CD14-positive monocyte (primary cell): ENCODE results near the gene TMEM101. TPM values are rescaled to one million over a fixed set of nuclear protein-coding genes. Genes with fewer than 3 reads are reported as not detected.

Experiments
- DNase-seq, 3 donors: peaks; one replicate each; pipeline ENCODE4 v3.0.0-alpha.2; 2011 to 2022
- H2AFZ ChIP-seq: 2 replicates; pipeline ENCODE4 v1.6.0; 2012; ENCODE audit warnings: mild to moderate bottlenecking, low read depth, low read length, inconsistent platforms; ENCODE audit not compliant: insufficient read depth, poor library complexity, severe bottlenecking
- H3K27ac ChIP-seq, 2 donors: 1 replicate in 1 of 2; 2 replicates in 1 of 2; pipeline ENCODE4 v1.5.1; 2012 to 2013; ENCODE audit warnings: low read length in 2 of 2, control low read depth in 1 of 2, inconsistent platforms in 1 of 2, low read depth in 1 of 2, mild to moderate bottlenecking in 1 of 2
- H3K27me3 ChIP-seq, 2 donors: one replicate each; pipeline versions ENCODE4 v1.6.0 to v1.6.1; 2011 to 2013; ENCODE audit warnings: low read length in 2 of 2; ENCODE audit not compliant: control insufficient read depth in 2 of 2, insufficient read depth in 2 of 2
- H3K36me3 ChIP-seq, 2 donors: replicated peaks in 1 of 2; 1 replicate in 1 of 2; 2 replicates in 1 of 2; pipeline versions ENCODE4 v1.5.1 to v1.6.1; 2012 to 2013; ENCODE audit warnings: low read length in 2 of 2, control low read depth in 1 of 2, inconsistent platforms in 1 of 2, mild to moderate bottlenecking in 1 of 2; ENCODE audit not compliant: insufficient read depth in 2 of 2, control insufficient read depth in 1 of 2
- H3K4me1 ChIP-seq, 2 donors: 1 replicate in 1 of 2; 2 replicates in 1 of 2; pipeline versions ENCODE4 v1.5.1 to v1.6.1; 2012 to 2013; ENCODE audit warnings: low read length in 2 of 2, control low read depth in 1 of 2, inconsistent platforms in 1 of 2, mild to moderate bottlenecking in 1 of 2, moderate library complexity in 1 of 2; ENCODE audit not compliant: insufficient read depth in 2 of 2, control insufficient read depth in 1 of 2
- H3K4me2 ChIP-seq: replicated peaks from 2 replicates; pipeline ENCODE3; 2012; ENCODE audit warnings: low read length, moderate library complexity, mild to moderate bottlenecking; ENCODE audit not compliant: poor library complexity, severe bottlenecking; ENCODE audit errors: extremely low read depth
- H3K4me3 ChIP-seq, 3 experiments: fragments of 200-600 bp in 1 of 3; sonication (generic) in 1 of 3; replicated peaks in 1 of 3; 1 replicate in 2 of 3; 2 replicates in 1 of 3; pipeline ENCODE4 v1.5.1; 2011 to 2013; ENCODE audit warnings: low read length in 3 of 3, mild to moderate bottlenecking in 3 of 3, control low read depth in 2 of 3, low read depth in 2 of 3, inconsistent platforms in 1 of 3, moderate library complexity in 1 of 3
- H3K79me2 ChIP-seq: 2 replicates; pipeline ENCODE4 v1.6.0; 2012; ENCODE audit warnings: mild to moderate bottlenecking, control low read depth, inconsistent platforms, low read length, moderate library complexity; ENCODE audit not compliant: insufficient read depth
- H3K9ac ChIP-seq: 2 replicates; pipeline ENCODE4 v1.6.0; 2017; ENCODE audit warnings: low read length, mild to moderate bottlenecking; ENCODE audit not compliant: insufficient read depth, poor library complexity, severe bottlenecking
- H3K9me3 ChIP-seq, 2 donors: replicated peaks in 1 of 2; 1 replicate in 1 of 2; 2 replicates in 1 of 2; pipeline versions ENCODE4 v1.5.1 to v1.6.1; 2012 to 2013; ENCODE audit warnings: low read length in 2 of 2, control low read depth in 1 of 2; ENCODE audit not compliant: control insufficient read depth in 1 of 2, insufficient read depth in 1 of 2
- H4K20me1 ChIP-seq: 2 replicates; pipeline ENCODE4 v1.6.0; 2012; ENCODE audit warnings: mild to moderate bottlenecking, low read length, control low read depth, moderate library complexity; ENCODE audit not compliant: insufficient read depth
- H3K27ac Mint-ChIP-seq, 7 donors: one replicate each; pipeline ENCODE4 v1.8.0; 2020; ENCODE audit warnings: mild to moderate bottlenecking in 7 of 7, mixed read lengths in 7 of 7, moderate library complexity in 6 of 7, inconsistent platforms in 2 of 7
- H3K27me3 Mint-ChIP-seq, 3 donors: one replicate each; pipeline ENCODE4 v1.8.0; 2021 to 2022; ENCODE audit warnings: low read depth in 3 of 3, mild to moderate bottlenecking in 3 of 3, mixed read lengths in 3 of 3, moderate library complexity in 3 of 3, inconsistent platforms in 1 of 3
- H3K36me3 Mint-ChIP-seq, 2 donors: one replicate each; pipeline ENCODE4 v1.8.0; 2020; ENCODE audit warnings: mixed read lengths in 2 of 2, inconsistent platforms in 1 of 2, mild to moderate bottlenecking in 1 of 2
- H3K4me1 Mint-ChIP-seq: one replicate; pipeline ENCODE4 v1.8.0; 2020; ENCODE audit warnings: mild to moderate bottlenecking, mixed read lengths
- H3K4me3 Mint-ChIP-seq, 2 donors: one replicate each; pipeline ENCODE4 v1.8.0; 2020; ENCODE audit warnings: mild to moderate bottlenecking in 2 of 2, mixed read lengths in 2 of 2, moderate library complexity in 1 of 2
- H3K9me3 Mint-ChIP-seq, 7 donors: one replicate each; pipeline ENCODE4 v1.8.0; 2020 to 2022; ENCODE audit warnings: mixed read lengths in 7 of 7, mild to moderate bottlenecking in 6 of 7, moderate library complexity in 6 of 7, inconsistent platforms in 2 of 7
- CTCF ChIP-seq: fragments of 200-600 bp; IDR thresholded peaks from one replicate; pipeline ENCODE4 v1.8.0; 2022; ENCODE audit warnings: antibody characterized with exemption, mild to moderate bottlenecking
- WGBS: methylation state at CpG from one replicate; pipeline ENCODE4 v1.1.5; 2013; ENCODE audit warnings: missing lambda C conversion rate; ENCODE audit not compliant: insufficient coverage; 5-methylcytosine and 5-hydroxymethylcytosine counted together
- intact Hi-C, 2 donors: fragments of 100-400 bp; cut with micrococcal nuclease; formaldehyde crosslinking; loops; one replicate each; pipeline versions ENCODE4 v1.15.0 to v1.15.1; 2023
- polyA plus RNA-seq, 3 donors: library from polyadenylated mRNA; depleted of rRNA in 1 of 3; unstranded in 2 of 3; stranded (reverse) in 1 of 3; fragments of 300-500 nt in 2 of 3; fragments of >200 nt in 1 of 3; fragmentation: Illumina TruSeq in 2 of 3; gene quantifications; 1 replicate in 2 of 3; 2 replicates in 1 of 3; pipeline ENCODE4 v1.2.3, GENCODE V29; 2012 to 2021

TMEM101 gene
- polyA plus RNA-seq, 3 donors, result 17.3 to 41.4 (median 33.6) TPM

- Histone ChIP-seq H3K4me1 (peaks cover 0 to 6% of the 10 kb centered on the region in 2 donors), H3K9ac (no peak overlapping the region), H2AFZ (no peak overlapping the region), H3K79me2 (no peaks in the 10 kb centered on the region), H3K36me3 (peaks cover 22 to 63% of the 10 kb centered on the region in 2 donors), H3K27me3 (no peaks in the 10 kb centered on the region), H3K27ac (no peak overlapping the region), H4K20me1 (no peaks in the 10 kb centered on the region), H3K4me2 (no peak overlapping the region), H3K9me3 (no peaks in the 10 kb centered on the region), H3K4me3 (no peak overlapping the region)
- H3K27me3 Mint-ChIP-seq, result peaks cover 0 to 2% (median 0%) of the 10 kb centered on the region in 3 donors
- H3K4me1 Mint-ChIP-seq, result no peaks in the 10 kb centered on the region
- no peak for TF ChIP-seq CTCF
- DNase-seq, result no peak
- peaks cover 46 to 53% of the 10 kb centered on the region in 2 donors for H3K36me3 Mint-ChIP-seq
- no peak overlapping the region for H3K4me3 Mint-ChIP-seq
- WGBS, result 94% methylated on average over 4 of the region's 5 CpGs
- intact Hi-C loops, result no loop called here
- peaks cover 0 to 1% (median 0%) of the 10 kb centered on the region in 7 donors for H3K9me3 Mint-ChIP-seq
- H3K27ac Mint-ChIP-seq, result peak overlapping the region in 2 of 7 donors; percentile 21 to 22
These were observed 15.0 kb upstream of the TMEM101 start for GRCh38 chr17:44029736-44030135.

GRCh38 chr17:44024853-44025252, 10.1 kb upstream of the TMEM101 start:
- Histone ChIP-seq H3K27ac (no peak overlapping the region), H3K9me3 (no peaks in the 10 kb centered on the region), H3K4me1 (no peaks in the 10 kb centered on the region), H2AFZ (no peak overlapping the region), H3K27me3 (no peaks in the 10 kb centered on the region), H3K79me2 (no peaks in the 10 kb centered on the region), H3K36me3 (peaks cover 8 to 48% of the 10 kb centered on the region in 2 donors), H3K4me2 (no peak overlapping the region), H4K20me1 (no peaks in the 10 kb centered on the region), H3K4me3 (no peak overlapping the region), H3K9ac (no peak overlapping the region)
- no peaks in the 10 kb centered on the region for H3K9me3 Mint-ChIP-seq
- intact Hi-C loops, result no loop called here
- H3K36me3 Mint-ChIP-seq, result peaks cover 40 to 44% of the 10 kb centered on the region in 2 donors
- H3K4me1 Mint-ChIP-seq, result no peaks in the 10 kb centered on the region
- WGBS, result 96% methylated on average over 3 of the region's 4 CpGs
- H3K4me3 Mint-ChIP-seq, result no peak overlapping the region
- no peak for TF ChIP-seq CTCF
- H3K27ac Mint-ChIP-seq, result no peak overlapping the region
- DNase-seq, result no peak
- H3K27me3 Mint-ChIP-seq, result peaks cover 0 to 2% (median 0%) of the 10 kb centered on the region in 3 donors
